ENCODE measurements around the gene CBFB. TPM values are rescaled to one million over a fixed set of nuclear protein-coding genes. Genes with fewer than 3 reads are reported as not detected.

The CBFB gene
- total and polyA plus RNA-seq, 2 experiments from 2014 or later: 26.1 to 26.9 TPM

- TF ChIP-seq ETS1 (IDR thresholded peaks at IDR 0.05): no peak
- TF ChIP-seq STAT1 (IDR thresholded peaks at IDR 0.05; ENCODE audit: unreplicated experiment): no peak
- no peak for TF ChIP-seq EZH2phosphoT487 (IDR thresholded peaks at IDR 0.05; ENCODE audit: unreplicated experiment)
- no peak for TF ChIP-seq ZNF331 (CRISPR knock-in tag; IDR thresholded peaks at IDR 0.05; ENCODE audit: low read depth)
- no peak for TF ChIP-seq CREB1 (CRISPR knock-in tag; IDR thresholded peaks at IDR 0.05; ENCODE audit: low read depth)
- no peak for TF ChIP-seq CTCF (conservative IDR thresholded peaks at IDR 0.05; ENCODE audit: low read depth in 2 of 2)
These were observed 11.2 kb downstream of the CBFB start (continued) for GRCh38 chr16:67040166-67040565.

GRCh38 chr16:67040906-67041305 is 12.0 kb downstream of the CBFB start:
- Histone ChIP-seq H3K27me3 (ENCODE audit: insufficient read depth) (no peaks in the 10 kb centered on the region), H3K4me3 (no peak overlapping the region), H3F3A (replicated peaks; ENCODE audit: low read depth) (no peaks in the 10 kb centered on the region), H3K79me2 (replicated peaks; ENCODE audit: insufficient read depth) (peaks cover 17% of the 10 kb centered on the region), H3K4me1 (ENCODE audit: insufficient read depth) (peaks cover 11% of the 10 kb centered on the region; the same call in 1 of the 2 replicates), H2AFZ (no peak overlapping the region), H3K9me2 (ENCODE audit: insufficient read depth) (no peaks in the 10 kb centered on the region), H4K20me1 (replicated peaks; ENCODE audit: insufficient read depth) (peaks cover 8% of the 10 kb centered on the region; the same call in 1 of the 2 replicates), H3K27ac (ENCODE audit: low read depth) (no peak overlapping the region), H3K4me2 (no peak overlapping the region), H3K36me3 (ENCODE audit: insufficient read depth) (no peaks in the 10 kb centered on the region)
- Mint-ChIP-seq H3K9me3 (no peaks in the 10 kb centered on the region), H3K4me1 (peaks cover 14% of the 10 kb centered on the region; the same call in 2 of the 3 replicates), H3K4me3 (no peak overlapping the region), H3K27ac (no peak overlapping the region), H3K27me3 (ENCODE audit: insufficient read depth, low read depth, poor library complexity) (no peaks in the 10 kb centered on the region), H3K36me3 (ENCODE audit: low read depth) (peaks cover 10% of the 10 kb centered on the region; the same call in 2 of the 3 replicates)
- ATAC-seq (no peak; the same call in 2 of the 3 replicates), DNase-seq (ENCODE audit: low spot score) (no peak)
- TF ChIP-seq NANOG (IDR thresholded peaks at IDR 0.05; ENCODE audit: borderline replicate concordance) (no peak), ZNF462 (CRISPR knock-in tag; IDR thresholded peaks at IDR 0.05) (no peak), JUNB (IDR thresholded peaks at IDR 0.05; ENCODE audit: unreplicated experiment) (no peak), REST (IDR thresholded peaks at IDR 0.05; ENCODE audit: unreplicated experiment) (no peak), CREB1 (CRISPR knock-in tag; IDR thresholded peaks at IDR 0.05; ENCODE audit: low read depth) (no peak), CTCF (conservative IDR thresholded peaks at IDR 0.05; ENCODE audit: low read depth in 2 of 2) (no peak), STAT1 (IDR thresholded peaks at IDR 0.05; ENCODE audit: unreplicated experiment) (no peak)

Measured in GM23338 (cell line).